K562 (cell line): ENCODE results near the gene CRYGC.

Experiments
- PML ChIP-seq: IDR thresholded peaks from 2 replicates; pipeline ENCODE4 v1.6.1; 2012; ENCODE audit warnings: low read length, inconsistent platforms
- POLR2A ChIP-seq: fragments of 450-650 bp; conservative IDR thresholded peaks from 2 replicates; pipeline ENCODE4 v1.6.1; 2016
- TCF7L2 ChIP-seq: fragments of 150-350 bp; IDR thresholded peaks from 2 replicates; pipeline ENCODE4 v1.6.1; 2016; ENCODE audit warnings: low read depth, mild to moderate bottlenecking, low read length, moderate library complexity
- ZNF561 ChIP-seq: fragments of 450-650 bp; formaldehyde crosslinking; conservative IDR thresholded peaks from 2 replicates; pipeline ENCODE4 v1.4.0; 2020; ENCODE audit warnings: mild to moderate bottlenecking, moderate library complexity
- ZNF586 ChIP-seq: fragments of 450-650 bp; formaldehyde crosslinking; conservative IDR thresholded peaks from 2 replicates; pipeline ENCODE4 v1.4.0; 2020; ENCODE audit warnings: mild to moderate bottlenecking, moderate library complexity

GRCh38 chr2:208148803-208149202, 19.2 kb upstream of the CRYGC start:
- TF ChIP-seq TCF7L2 (no peak), POLR2A (no peak), ZNF561 (no peak), ZNF586 (CRISPR knock-in tag) (no peak), PML (no peak)
